Activated T-cell treated with anti-CD3 and anti-CD28 coated beads for 24 hours (primary cell): Measurements from ENCODE around the gene SMS.
A peak's percentile ranks its signal among the peaks of the same experiment; 100 is the strongest.
"Not testable (repeated sequence)": the region's sequence is repeated elsewhere in the genome, so short reads cannot be mapped to it uniquely, and the experiment has no call there.

Source experiments
- DNase-seq: peaks from one replicate; pipeline ENCODE4 v3.0.0-alpha.2; 2020; ENCODE audit warnings: low read depth

The SMS gene

GRCh38 chrX:21940356-21940829 lies at the start of gene SMS:
TSS of gene SMS (plus strand) at chrX:21940709. CDS start at chrX:21940825, 116 bp downstream.
- DNase-seq: peak; percentile 50

GRCh38 chrX:21905313-21905712 lies 35.2 kb upstream of the SMS start:
- no peak for DNase-seq

DNA sequence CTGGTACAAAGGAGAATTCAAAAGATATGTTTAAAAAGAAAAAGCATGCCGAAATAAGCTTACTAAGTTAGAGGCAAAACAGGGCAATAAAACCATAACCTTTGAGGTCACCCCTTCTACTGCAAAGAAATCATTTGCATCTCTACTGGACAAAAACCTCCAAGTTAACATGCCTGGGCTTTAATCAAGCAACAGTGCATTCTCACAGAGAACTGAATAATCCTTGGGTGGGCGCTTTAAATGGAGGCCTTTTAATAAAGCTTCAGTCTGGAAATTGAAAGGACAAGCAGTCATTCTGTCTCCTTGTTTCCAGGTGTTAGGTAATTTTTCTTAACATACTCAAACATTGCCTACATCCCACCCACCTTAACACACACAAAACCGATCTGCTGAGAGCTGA lies 34.6 kb upstream of the SMS start:
- DNase-seq: no peak

DNA sequence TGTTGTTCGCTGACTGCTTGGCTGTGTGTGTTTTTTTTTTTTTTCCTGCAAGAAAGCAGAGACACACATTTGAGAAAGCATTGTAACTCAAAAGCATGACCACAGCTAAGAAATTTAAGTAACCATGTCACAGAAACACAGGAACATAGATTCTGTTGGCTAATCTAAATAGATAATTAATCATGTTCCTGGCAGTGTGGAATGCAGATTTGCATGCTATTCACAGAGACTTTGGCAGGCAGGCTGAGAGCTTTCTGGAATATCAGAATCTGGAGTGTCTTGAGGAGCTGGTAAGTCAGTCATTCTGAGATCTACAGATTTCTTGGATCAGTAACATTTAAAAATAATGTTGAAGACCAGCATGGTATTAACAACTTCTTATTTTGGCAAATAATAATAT lies 33.2 kb upstream of the SMS start:
- no peak for DNase-seq

- DNase-seq: no peak
Measured at GRCh38 chrX:21911481-21911880, 29.0 kb upstream of the SMS start.

- DNase-seq: no peak
Measured at GRCh38 chrX:21912220-21912619, 28.3 kb upstream of the SMS start.

- DNase-seq: no peak
Measured at GRCh38 chrX:21912989-21913388, 27.5 kb upstream of the SMS start.

GRCh38 chrX:21926116-21926515 lies 14.4 kb upstream of the SMS start:
- no peak for DNase-seq

- DNase-seq: no peak
Measured at GRCh38 chrX:21926527-21927278, 13.8 kb upstream of the SMS start.

DNA sequence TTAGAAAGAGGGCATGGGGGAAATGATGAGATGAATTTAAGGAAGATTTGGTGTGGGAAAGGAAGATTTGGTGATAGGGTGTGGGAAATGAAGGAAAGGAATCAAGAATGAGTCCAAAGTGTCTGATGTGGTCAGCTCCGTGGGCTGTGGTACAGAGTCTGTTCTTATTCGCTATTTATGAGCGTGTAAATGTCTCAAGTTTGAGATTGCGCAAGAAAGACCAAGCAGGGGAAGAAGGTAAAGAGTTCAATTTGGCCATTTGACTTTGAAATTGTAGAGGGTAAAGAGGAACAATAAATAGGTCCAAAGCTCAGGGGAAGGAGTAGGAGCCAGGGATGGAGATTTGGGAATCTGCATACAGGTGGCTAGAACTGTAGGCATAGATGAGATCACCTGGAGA lies 11.3 kb upstream of the SMS start:
- DNase-seq: no peak

GRCh38 chrX:21930986-21931385 lies 9.5 kb upstream of the SMS start:
- no peak for DNase-seq

DNA sequence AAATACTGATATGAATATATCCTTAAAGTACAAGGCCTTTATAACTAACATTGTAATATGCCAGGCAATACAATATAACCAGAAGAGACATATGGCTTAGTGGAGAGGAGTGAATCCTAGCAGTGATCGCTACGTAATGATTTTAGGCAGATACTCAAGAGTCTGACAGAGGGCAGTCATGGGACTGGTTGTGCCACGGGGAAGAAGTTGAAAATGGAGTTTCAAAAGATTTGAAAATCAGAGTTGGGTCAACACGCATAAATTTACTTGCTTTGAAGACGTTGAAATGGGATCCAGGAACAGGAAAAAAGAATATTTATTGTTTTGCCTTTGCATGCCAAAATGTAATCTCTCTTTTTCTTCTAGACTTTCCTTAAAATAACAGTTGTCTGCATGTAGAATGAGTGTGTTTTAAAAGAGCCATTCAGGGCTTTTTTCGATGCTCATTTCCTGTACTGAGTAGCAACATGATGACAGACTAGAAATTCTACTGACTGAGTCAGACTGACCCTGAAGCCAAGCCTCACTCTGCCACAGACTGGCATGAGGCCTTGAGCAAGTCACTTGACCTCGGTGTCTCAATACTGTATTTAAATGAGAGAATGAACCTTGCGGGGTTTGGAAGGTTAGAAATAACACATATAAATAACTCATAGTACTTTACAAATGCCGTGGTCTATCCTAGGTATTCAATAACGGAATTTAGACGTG lies 8.1 kb upstream of the SMS start:
- DNase-seq: no peak

GRCh38 chrX:21933077-21933476 lies 7.4 kb upstream of the SMS start:
- no peak for DNase-seq

GRCh38 chrX:21934414-21934813 lies 6.1 kb upstream of the SMS start:
- DNase-seq: no peak

- no peak for DNase-seq
Measured at GRCh38 chrX:21939906-21940305, 603 bp upstream of the SMS start.

- no peak for DNase-seq
Measured at GRCh38 chrX:21943460-21944135, 3.1 kb downstream of the SMS start.

DNA sequence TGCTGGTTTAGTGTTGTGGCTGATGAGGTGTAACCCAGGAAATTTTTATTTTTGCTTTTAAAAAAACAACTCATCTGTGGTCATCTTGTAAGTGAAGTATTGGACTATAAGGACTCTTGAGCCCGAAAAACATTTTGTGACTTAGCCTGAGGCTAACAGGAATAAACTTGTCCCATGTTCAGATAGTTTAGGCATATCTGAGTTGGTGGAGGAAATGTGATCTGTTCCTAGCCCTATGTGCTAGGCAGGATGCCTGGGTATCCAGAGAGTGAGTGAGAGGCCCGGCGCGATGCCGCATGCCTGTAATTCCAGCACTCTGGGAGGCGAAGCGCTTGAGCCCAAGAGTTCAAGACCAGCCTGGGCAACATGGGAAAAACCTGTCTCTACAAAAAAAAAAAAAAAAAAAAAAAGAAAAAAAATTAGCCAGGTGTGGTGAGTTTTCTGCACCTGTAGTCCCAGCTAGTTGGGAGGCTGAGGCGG lies 3.7 kb downstream of the SMS start:
- DNase-seq: no peak

DNA sequence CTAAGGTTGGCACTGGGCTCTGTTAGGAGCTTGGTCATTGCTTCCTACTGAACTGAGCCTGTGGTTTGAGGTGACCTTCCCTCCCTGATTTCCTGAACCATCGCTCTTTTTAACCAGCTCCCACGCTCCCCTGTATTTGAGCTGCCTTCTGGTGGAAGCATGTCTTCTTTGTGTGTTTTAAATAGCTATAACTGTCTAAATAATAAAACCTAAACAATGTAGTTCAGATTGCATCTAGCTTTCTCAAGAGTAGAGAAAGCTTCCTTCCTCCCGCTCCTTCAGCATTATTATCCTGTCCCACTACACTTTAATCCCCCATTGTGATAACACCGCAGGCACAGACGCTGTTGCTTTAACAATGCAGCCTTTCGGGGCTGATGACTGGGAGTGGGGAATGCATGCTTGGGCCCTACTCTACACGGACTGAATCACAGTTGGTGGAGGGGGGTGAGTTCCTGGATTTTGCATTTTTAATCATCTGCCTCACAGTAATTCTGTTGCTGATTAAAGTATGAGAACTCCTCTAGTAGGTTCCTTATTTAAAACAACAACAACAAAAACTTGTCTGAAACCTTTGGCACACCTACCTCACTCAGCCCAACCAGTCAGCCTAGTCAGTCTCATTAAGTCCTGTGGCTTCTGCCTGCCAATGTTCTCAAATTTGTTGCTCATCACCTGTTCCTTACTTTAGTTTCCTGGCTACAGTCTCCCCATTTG lies 6.6 kb downstream of the SMS start:
- DNase-seq: no peak

DNA sequence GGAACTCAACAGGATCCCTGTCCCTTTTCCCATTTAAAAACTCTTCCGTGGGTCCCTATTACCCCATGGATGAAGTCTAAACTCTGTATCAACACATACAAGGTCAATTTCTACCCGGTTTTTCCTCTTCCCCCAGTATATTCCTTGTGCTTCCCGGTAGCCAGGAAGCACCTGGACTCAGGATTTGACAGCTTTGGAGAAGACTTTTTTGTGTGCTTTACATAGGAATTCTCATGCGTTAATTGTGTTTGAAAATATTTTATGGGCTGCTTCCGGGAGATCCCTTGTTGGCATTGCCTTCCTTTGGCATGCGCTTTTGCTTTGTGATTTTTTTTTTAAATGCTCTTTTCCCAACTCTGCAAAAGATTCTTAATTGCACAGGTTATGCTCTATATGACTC lies 7.2 kb downstream of the SMS start:
- no peak for DNase-seq

- DNase-seq: no peak
Measured at GRCh38 chrX:21948897-21949578, 8.5 kb downstream of the SMS start.

- no peak for DNase-seq
Measured at GRCh38 chrX:21949689-21950088, 9.2 kb downstream of the SMS start.

GRCh38 chrX:21950557-21950956 lies 10.0 kb downstream of the SMS start:
- not testable (repeated sequence) for DNase-seq
